Measurements from ENCODE around the gene PTGES2. TPM values are rescaled to one million over a fixed set of nuclear protein-coding genes. Genes with fewer than 3 reads are reported as not detected.

Gene PTGES2
- total and polyA plus RNA-seq, 11 donors = 116 to 179 (median 139) TPM

GRCh38 chr9:128166169-128166568 lies 38.6 kb upstream of the PTGES2 start:
- Histone ChIP-seq H3K27ac (no peak overlapping the region), H3K27me3 (no peaks in the 10 kb centered on the region), H3K4me3 (no peak overlapping the region), H3K36me3 (peaks cover 4 to 89% (median 79%) of the 10 kb centered on the region in 9 donors), H3K4me1 (peaks cover 0 to 8% (median 3%) of the 10 kb centered on the region in 12 donors), H3K9me3 (no peaks in the 10 kb centered on the region)
- no peak for ATAC-seq
- 97 to 99% (median 98%) methylated on average over 13 to 18 of the region's 18 CpGs for WGBS, 4 donors
- DNase-seq = no peak
- intact Hi-C loops (cut with DNase I) = no loop called here
- no peak for TF ChIP-seq POLR2A (IDR thresholded peaks at IDR 0.05)
- no peak for TF ChIP-seq CTCF (IDR thresholded peaks at IDR 0.05)

GRCh38 chr9:128164307-128164885 lies 36.9 kb upstream of the PTGES2 start:
- peaks cover 0 to 20% (median 8%) of the 10 kb centered on the region in 12 donors for H3K4me1 ChIP-seq
- no peak overlapping the region for H3K4me3 ChIP-seq
- 55 to 66% (median 60%) methylated on average over 13 to 14 of the region's 14 CpGs for WGBS, 4 donors
- H3K9me3 ChIP-seq = no peaks in the 10 kb centered on the region
- intact Hi-C loops (cut with DNase I) = no loop called here
- peaks cover 0 to 71% (median 61%) of the 10 kb centered on the region in 9 donors for H3K36me3 ChIP-seq
- no peaks in the 10 kb centered on the region for H3K27me3 ChIP-seq
- ATAC-seq (no peak), DNase-seq (peak in 1 of 5 donors; percentile 30)
- no peak for TF ChIP-seq CTCF (IDR thresholded peaks at IDR 0.05)
- TF ChIP-seq POLR2A (IDR thresholded peaks at IDR 0.05) = no peak
- peak overlapping the region in 1 of 12 donors; percentile 44 for H3K27ac ChIP-seq

GRCh38 chr9:128163523-128164306 lies 36.2 kb upstream of the PTGES2 start:
- peak overlapping the region in 1 of 12 donors; percentile 44 for H3K27ac ChIP-seq
- H3K9me3 ChIP-seq = no peaks in the 10 kb centered on the region
- H3K4me1 ChIP-seq = peaks cover 0 to 23% (median 9%) of the 10 kb centered on the region in 12 donors
- H3K4me3 ChIP-seq = no peak overlapping the region
- H3K36me3 ChIP-seq = peaks cover 0 to 64% (median 54%) of the 10 kb centered on the region in 9 donors
- 96 to 98% (median 97%) methylated on average over 7 to 10 of the region's 10 CpGs for WGBS, 4 donors
- ATAC-seq = no peak
- peak in 1 of 5 donors; percentile 52 for DNase-seq
- TF ChIP-seq CTCF (IDR thresholded peaks at IDR 0.05) (no peak), POLR2A (IDR thresholded peaks at IDR 0.05) (no peak)
- H3K27me3 ChIP-seq = no peaks in the 10 kb centered on the region
- intact Hi-C loops (cut with DNase I) = no loop called here

- ATAC-seq = no peak
- WGBS, 4 donors = 91 to 98% (median 95%) methylated on average over 6 of the region's 6 CpGs
- no peaks in the 10 kb centered on the region for H3K9me3 ChIP-seq
- H3K27me3 ChIP-seq = no peaks in the 10 kb centered on the region
- no peak overlapping the region for H3K27ac ChIP-seq
- H3K4me1 ChIP-seq = peaks cover 0 to 23% (median 9%) of the 10 kb centered on the region in 12 donors
- DNase-seq = no peak
- peaks cover 0 to 58% (median 48%) of the 10 kb centered on the region in 9 donors for H3K36me3 ChIP-seq
- TF ChIP-seq POLR2A (IDR thresholded peaks at IDR 0.05) = no peak
- TF ChIP-seq CTCF (IDR thresholded peaks at IDR 0.05) = no peak
- intact Hi-C loops (cut with DNase I) = no loop called here
- no peak overlapping the region for H3K4me3 ChIP-seq
These were observed 35.5 kb upstream of the PTGES2 start for GRCh38 chr9:128163027-128163515.
